Upper lobe of left lung (tissue), 4 donors: ENCODE results near the gene FBLN2.

Experiments
- EP300 ChIP-seq, 4 donors: sonication (generic); formaldehyde crosslinking; IDR thresholded peaks; one replicate each; pipeline ENCODE4 v1.5.1; 2017; ENCODE audit warnings: antibody characterized with exemption in 4 of 4, control low read depth in 2 of 4
- POLR2A ChIP-seq, 4 donors: fragments of 450-650 bp; IDR thresholded peaks; one replicate each; pipeline ENCODE4 v1.5.1; 2016 to 2017; ENCODE audit warnings: antibody characterized with exemption in 4 of 4, mild to moderate bottlenecking in 2 of 4
- POLR2AphosphoS5 ChIP-seq, 2 donors: sonication (generic); formaldehyde crosslinking; IDR thresholded peaks; one replicate each; pipeline ENCODE4 v1.5.1; 2017; ENCODE audit warnings: antibody characterized with exemption in 2 of 2
- TF ChIP-seq, protein P1 (sequence below), 6 experiments: fragments of 450-650 bp in 4 of 6; fragments of 200-600 bp in 2 of 6; sonication (generic) in 2 of 6; IDR thresholded peaks; one replicate each; pipeline ENCODE4 v1.5.1; 2016 to 2019; ENCODE audit warnings: antibody characterized with exemption in 6 of 6

DNA sequence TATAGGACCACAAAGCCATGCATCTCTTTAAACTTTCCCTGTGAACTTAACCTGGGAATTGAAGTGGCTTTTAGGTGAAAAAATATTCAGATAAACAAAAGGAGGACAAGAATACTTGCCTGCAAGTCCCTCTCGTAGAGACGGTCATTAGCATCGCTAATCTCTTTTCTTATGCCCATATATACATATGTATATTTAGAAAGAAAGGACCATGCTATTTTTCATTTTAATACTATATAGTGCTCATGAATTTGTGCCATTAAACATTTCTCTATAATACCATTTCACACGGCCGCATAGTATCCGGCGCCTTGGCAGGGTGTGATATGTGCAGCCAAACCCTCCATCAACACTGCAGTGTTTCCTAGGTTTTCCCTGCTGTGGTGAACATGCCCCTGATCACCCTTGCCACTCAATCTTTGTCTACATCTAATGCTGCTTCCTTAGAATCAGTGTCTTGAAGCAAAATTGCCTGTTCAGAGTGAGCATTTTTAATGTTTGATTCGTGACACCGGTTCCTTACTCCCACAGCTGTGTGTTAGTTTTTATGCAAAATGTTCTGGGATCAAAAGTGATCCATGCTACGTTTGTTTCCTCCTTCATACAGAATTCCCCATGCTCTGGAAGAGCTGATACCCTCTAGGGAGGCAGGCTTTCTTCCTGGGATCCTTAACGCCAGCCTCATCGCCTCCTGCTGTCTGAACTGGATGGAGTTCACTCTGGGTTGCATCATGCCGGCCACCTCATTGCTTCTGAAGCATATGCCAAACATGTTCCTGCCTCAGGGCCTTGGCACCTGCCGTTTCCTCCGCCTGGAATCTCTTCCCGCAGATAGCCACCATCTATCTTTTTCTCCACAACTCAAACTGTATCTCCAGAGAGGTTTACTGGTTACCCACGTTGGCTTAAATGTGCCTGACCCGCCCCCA, 118.1 kb downstream of the FBLN2 start:
- no peak for TF ChIP-seq EP300 (IDR thresholded peaks at IDR 0.05)
- TF ChIP-seq, protein P1, sequence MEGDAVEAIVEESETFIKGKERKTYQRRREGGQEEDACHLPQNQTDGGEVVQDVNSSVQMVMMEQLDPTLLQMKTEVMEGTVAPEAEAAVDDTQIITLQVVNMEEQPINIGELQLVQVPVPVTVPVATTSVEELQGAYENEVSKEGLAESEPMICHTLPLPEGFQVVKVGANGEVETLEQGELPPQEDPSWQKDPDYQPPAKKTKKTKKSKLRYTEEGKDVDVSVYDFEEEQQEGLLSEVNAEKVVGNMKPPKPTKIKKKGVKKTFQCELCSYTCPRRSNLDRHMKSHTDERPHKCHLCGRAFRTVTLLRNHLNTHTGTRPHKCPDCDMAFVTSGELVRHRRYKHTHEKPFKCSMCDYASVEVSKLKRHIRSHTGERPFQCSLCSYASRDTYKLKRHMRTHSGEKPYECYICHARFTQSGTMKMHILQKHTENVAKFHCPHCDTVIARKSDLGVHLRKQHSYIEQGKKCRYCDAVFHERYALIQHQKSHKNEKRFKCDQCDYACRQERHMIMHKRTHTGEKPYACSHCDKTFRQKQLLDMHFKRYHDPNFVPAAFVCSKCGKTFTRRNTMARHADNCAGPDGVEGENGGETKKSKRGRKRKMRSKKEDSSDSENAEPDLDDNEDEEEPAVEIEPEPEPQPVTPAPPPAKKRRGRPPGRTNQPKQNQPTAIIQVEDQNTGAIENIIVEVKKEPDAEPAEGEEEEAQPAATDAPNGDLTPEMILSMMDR (IDR thresholded peaks at IDR 0.05), result no peak
- no peak for TF ChIP-seq POLR2A (IDR thresholded peaks at IDR 0.05)
- TF ChIP-seq POLR2AphosphoS5 (IDR thresholded peaks at IDR 0.05), result no peak
